Stimulated activated naive CD4-positive, alpha-beta T cell (primary cell): Measurements from ENCODE around the gene RNF151.
A peak's percentile ranks its signal among the peaks of the same experiment; 100 is the strongest.

Source experiments
- DNase-seq, 6 experiments: peaks; one replicate each; lab custom pipeline; 2025; lab: John Stamatoyannopoulos, UW

The RNF151 gene

GRCh38 chr16:1976951-1977874, 10.6 kb downstream of the RNF151 start:
- DNase-seq: no peak

- DNase-seq: no peak
Observed at GRCh38 chr16:1977875-1978268, 11.2 kb downstream of the RNF151 start.

GRCh38 chr16:1978476-1979120, 11.9 kb downstream of the RNF151 start:
- DNase-seq: no peak

GRCh38 chr16:1979271-1980029, 12.8 kb downstream of the RNF151 start:
- DNase-seq: no peak

- no peak for DNase-seq
Observed at GRCh38 chr16:1980030-1980769, 13.5 kb downstream of the RNF151 start.

- no peak for DNase-seq
Observed at GRCh38 chr16:1980770-1981087, 14.1 kb downstream of the RNF151 start.

GRCh38 chr16:1981398-1981836, 14.8 kb downstream of the RNF151 start, which contains the start of gene NOXO1:
NOXO1 (minus strand) TSS chr16:1981469; CDS start chr16:1981179, 290 bp downstream.
- DNase-seq: no peak

- no peak for DNase-seq
Observed at GRCh38 chr16:1982013-1982433, 15.4 kb downstream of the RNF151 start.

- DNase-seq: no peak
Observed at GRCh38 chr16:1982991-1983543, 16.4 kb downstream of the RNF151 start.

- DNase-seq: peak in 5 of 6 experiments; percentile 15 to 58 (median 46)
Observed at GRCh38 chr16:1983544-1984346, 17.1 kb downstream of the RNF151 start, which contains the start of gene GFER. GFER (plus strand) TSS chr16:1984193; CDS start chr16:1984219, 26 bp downstream.

GRCh38 chr16:1984347-1985225, 17.9 kb downstream of the RNF151 start:
- DNase-seq: peak in 4 of 6 experiments; percentile 40 to 58 (median 43)

- no peak for DNase-seq
Observed at GRCh38 chr16:1985466-1986150, 19.0 kb downstream of the RNF151 start.

GRCh38 chr16:1987198-1987597, 20.5 kb downstream of the RNF151 start:
- DNase-seq: no peak

GRCh38 chr16:1989209-1990100, 22.8 kb downstream of the RNF151 start, which contains the start of gene SYNGR3:
SYNGR3 (plus strand) TSS chr16:1989970; CDS start chr16:1990103, 133 bp downstream.
- DNase-seq: peak in 1 of 6 experiments; percentile 12

- DNase-seq: no peak
Observed at GRCh38 chr16:1990101-1990350, 23.4 kb downstream of the RNF151 start.

- DNase-seq: peak in 4 of 6 experiments; percentile 15 to 40 (median 28)
Observed at GRCh38 chr16:1990351-1991134, 23.9 kb downstream of the RNF151 start.

- peak; percentile 13 to 49 (median 38) for DNase-seq
Observed at GRCh38 chr16:1991135-1991551, 24.5 kb downstream of the RNF151 start.
